Erythroblast (primary cell): ENCODE measurements around the gene RPS19.

Source experiments
- GATA1 ChIP-seq: IDR thresholded peaks from 2 replicates; pipeline ENCODE4 v1.6.1; 2011; ENCODE audit warnings: low read depth, mild to moderate bottlenecking, control low read depth, low read length, moderate library complexity
- POLR2A ChIP-seq: IDR thresholded peaks from 2 replicates; pipeline ENCODE4 v1.6.1; 2011; ENCODE audit warnings: mild to moderate bottlenecking, low read length

DNA sequence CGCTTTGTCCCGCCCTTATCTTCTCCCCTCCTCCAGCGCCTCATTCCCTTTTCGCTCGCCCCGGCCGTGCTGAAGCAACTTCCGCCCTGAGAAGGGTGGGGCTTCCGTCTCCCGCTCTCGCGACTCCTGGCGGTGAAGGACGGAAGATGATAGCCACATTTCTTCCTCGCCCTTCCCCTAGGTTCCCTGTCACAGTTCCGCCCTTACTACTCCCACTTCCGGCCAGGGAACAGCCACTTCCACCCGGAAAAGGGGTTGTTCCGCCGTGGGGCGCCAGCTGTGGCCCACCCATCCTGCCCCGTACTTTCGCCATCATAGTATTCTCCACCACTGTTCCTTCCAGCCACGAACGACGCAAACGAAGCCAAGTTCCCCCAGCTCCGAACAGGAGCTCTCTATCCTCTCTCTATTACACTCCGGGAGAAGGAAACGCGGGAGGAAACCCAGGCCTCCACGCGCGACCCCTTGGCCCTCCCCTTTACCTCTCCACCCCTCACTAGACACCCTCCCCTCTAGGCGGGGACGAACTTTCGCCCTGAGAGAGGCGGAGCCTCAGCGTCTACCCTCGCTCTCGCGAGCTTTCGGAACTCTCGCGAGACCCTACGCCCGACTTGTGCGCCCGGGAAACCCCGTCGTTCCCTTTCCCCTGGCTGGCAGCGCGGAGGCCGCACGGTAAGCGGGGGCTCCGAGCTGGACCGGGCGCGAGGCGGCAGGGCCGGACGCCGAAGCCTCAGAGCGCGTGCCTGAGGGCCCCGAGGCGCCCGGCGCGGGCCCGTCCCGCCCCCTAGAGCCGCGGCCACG lies at the start of gene RPS19:
- TF ChIP-seq POLR2A: peak; percentile 87
- TF ChIP-seq GATA1: no peak
